ENCODE data around the gene KCNQ1.

Gene KCNQ1

GRCh38 chr11:2888266-2888968, 443.6 kb downstream of the KCNQ1 start:
- DNase-seq (ENCODE audit: low read depth in 2 of 3, low spot score in 1 of 3) = peak; percentile 69 to 88 (median 84)

- no peak for DNase-seq (ENCODE audit: low read depth in 2 of 3, low spot score in 1 of 3)
Observed at GRCh38 chr11:2889362-2890273, 444.8 kb downstream of the KCNQ1 start.

- no peak for DNase-seq (ENCODE audit: low read depth in 2 of 3, low spot score in 1 of 3)
Observed at GRCh38 chr11:2890466-2891294, 445.9 kb downstream of the KCNQ1 start.

GRCh38 chr11:2891326-2892214, 446.8 kb downstream of the KCNQ1 start:
- DNase-seq (ENCODE audit: low read depth in 2 of 3, low spot score in 1 of 3) = no peak

GRCh38 chr11:2892215-2892966, 447.6 kb downstream of the KCNQ1 start:
- DNase-seq (ENCODE audit: low read depth in 2 of 3, low spot score in 1 of 3) = peak; percentile 46 to 65 (median 52)

GRCh38 chr11:2892967-2893528, 448.2 kb downstream of the KCNQ1 start:
- peak in 2 of 3 donors; percentile 37 to 41 for DNase-seq (ENCODE audit: low read depth in 2 of 3, low spot score in 1 of 3)

- DNase-seq (ENCODE audit: low read depth in 2 of 3, low spot score in 1 of 3) = no peak
Observed at GRCh38 chr11:2893935-2894334, 449.1 kb downstream of the KCNQ1 start.

GRCh38 chr11:2896047-2896446, 451.2 kb downstream of the KCNQ1 start:
- no peak for DNase-seq (ENCODE audit: low read depth in 2 of 3, low spot score in 1 of 3)

GRCh38 chr11:2897048-2897447, 452.2 kb downstream of the KCNQ1 start:
- DNase-seq (ENCODE audit: low read depth in 2 of 3, low spot score in 1 of 3) = no peak

GRCh38 chr11:2898366-2899079, 453.7 kb downstream of the KCNQ1 start:
- DNase-seq (ENCODE audit: low read depth in 2 of 3, low spot score in 1 of 3) = peak in 2 of 3 donors; percentile 36 to 41
